ENCODE measurements around the gene AHCYL2.

DNA sequence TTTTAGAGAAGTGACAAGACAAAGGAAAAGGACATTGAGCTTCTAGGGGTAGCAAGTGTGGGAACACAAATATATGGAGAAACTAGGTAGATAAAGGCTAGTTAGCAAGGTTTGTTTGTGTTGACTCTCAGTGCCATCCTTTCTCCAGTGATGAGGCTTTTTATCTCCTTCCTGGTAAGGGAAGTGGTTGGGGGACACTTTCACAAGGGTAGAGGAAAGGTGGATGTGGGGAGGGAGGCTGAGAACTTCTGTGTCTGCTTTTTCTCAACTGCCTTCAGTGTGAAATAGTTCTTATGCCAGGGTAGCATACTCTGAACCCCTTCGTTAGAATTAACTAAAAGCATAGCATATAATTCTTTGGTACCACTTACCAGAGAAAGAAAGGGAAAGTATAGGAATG is 116.4 kb downstream of the AHCYL2 start:
- TF ChIP-seq POLR2AphosphoS5 (IDR thresholded peaks at IDR 0.05) (no peak), EP300 (IDR thresholded peaks at IDR 0.05; ENCODE audit: low read depth) (no peak), POLR2A (IDR thresholded peaks at IDR 0.05) (no peak)
- TF ChIP-seq, protein P1, sequence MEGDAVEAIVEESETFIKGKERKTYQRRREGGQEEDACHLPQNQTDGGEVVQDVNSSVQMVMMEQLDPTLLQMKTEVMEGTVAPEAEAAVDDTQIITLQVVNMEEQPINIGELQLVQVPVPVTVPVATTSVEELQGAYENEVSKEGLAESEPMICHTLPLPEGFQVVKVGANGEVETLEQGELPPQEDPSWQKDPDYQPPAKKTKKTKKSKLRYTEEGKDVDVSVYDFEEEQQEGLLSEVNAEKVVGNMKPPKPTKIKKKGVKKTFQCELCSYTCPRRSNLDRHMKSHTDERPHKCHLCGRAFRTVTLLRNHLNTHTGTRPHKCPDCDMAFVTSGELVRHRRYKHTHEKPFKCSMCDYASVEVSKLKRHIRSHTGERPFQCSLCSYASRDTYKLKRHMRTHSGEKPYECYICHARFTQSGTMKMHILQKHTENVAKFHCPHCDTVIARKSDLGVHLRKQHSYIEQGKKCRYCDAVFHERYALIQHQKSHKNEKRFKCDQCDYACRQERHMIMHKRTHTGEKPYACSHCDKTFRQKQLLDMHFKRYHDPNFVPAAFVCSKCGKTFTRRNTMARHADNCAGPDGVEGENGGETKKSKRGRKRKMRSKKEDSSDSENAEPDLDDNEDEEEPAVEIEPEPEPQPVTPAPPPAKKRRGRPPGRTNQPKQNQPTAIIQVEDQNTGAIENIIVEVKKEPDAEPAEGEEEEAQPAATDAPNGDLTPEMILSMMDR (IDR thresholded peaks at IDR 0.05), result no peak
